Psoas muscle (tissue), 8 donors: ENCODE data around the gene LRRC23. TPM values are rescaled to one million over a fixed set of nuclear protein-coding genes. Genes with fewer than 3 reads are reported as not detected.

Source experiments
- ATAC-seq, 4 donors: fragments of 200-7000 bp; cut with Tn5 transposase; one replicate each; pipeline ENCODE4 v1.9.1; 2020; ENCODE audit warnings: moderate library complexity in 3 of 4, mild to moderate bottlenecking in 2 of 4
- DNase-seq, 2 donors: peaks; one replicate each; pipeline ENCODE4 v3.0.0-alpha.2; 2020
- H3K27ac ChIP-seq: fragments of 200-600 bp; one replicate; pipeline ENCODE4 v1.8.0; 2022
- H3K27me3 ChIP-seq, 3 donors: fragments of 200-600 bp in 1 of 3; one replicate each; pipeline versions ENCODE4 v1.6.1 to v1.8.0; 2013 to 2022; ENCODE audit warnings: low read length in 2 of 3, mild to moderate bottlenecking in 2 of 3, moderate library complexity in 1 of 3; ENCODE audit not compliant: insufficient read depth in 3 of 3
- H3K36me3 ChIP-seq, 2 donors: fragments of 200-600 bp in 1 of 2; one replicate each; pipeline versions ENCODE4 v1.6.1 to v1.8.0; 2013 to 2022; ENCODE audit warnings: low read depth in 1 of 2, mild to moderate bottlenecking in 1 of 2, moderate library complexity in 1 of 2; ENCODE audit not compliant: insufficient read depth in 1 of 2
- H3K4me1 ChIP-seq: fragments of 200-600 bp; one replicate; pipeline ENCODE4 v1.8.0; 2022
- H3K4me3 ChIP-seq: fragments of 200-600 bp; one replicate; pipeline ENCODE4 v1.8.0; 2022; ENCODE audit warnings: mild to moderate bottlenecking
- H3K9me3 ChIP-seq: fragments of 200-600 bp; one replicate; pipeline ENCODE4 v1.8.0; 2022
- WGBS, 3 donors: extraction: QIAGEN DNeasy Blood & Tissue Kit; methylation state at CpG; one replicate each; pipeline versions ENCODE4 v1.1.6 to v1.1.7; 2013; 5-methylcytosine and 5-hydroxymethylcytosine counted together
- intact Hi-C, 2 donors: fragments of 100-400 bp; cut with DNase I; formaldehyde crosslinking; loops; one replicate each; pipeline versions ENCODE4 v1.11.0 to v1.14.2; 2022
- polyA plus RNA-seq, 3 donors: library from polyadenylated mRNA; stranded (reverse); fragments of 200-250 nt; gene quantifications; one replicate each; pipeline ENCODE4 v1.2.3, GENCODE V29; 2013
- total RNA-seq, 4 donors: library from RNA; stranded (reverse); fragmentation: NEBNext Ultra II Directional in 2 of 4; extraction: Animal tissue kit (Norgen Biotek cat#: 25700) in 2 of 4; gene quantifications; one replicate each; pipeline versions ENCODE4 v1.2.1 to v1.2.4, GENCODE V29; 2021 to 2023
- TF ChIP-seq, protein P1 (sequence below): fragments of 200-600 bp; IDR thresholded peaks from one replicate; pipeline ENCODE4 v1.8.0; 2022; ENCODE audit warnings: antibody characterized with exemption
- donor health status: healthy with polysubstance abuse.
- donor health status: DM: no; HTN: no; CAD: no; lungs with moderate emphysema.
- donor health status: Bipolar disorder and iron deficiency.
- donor health status: healthy.
- donor health status: DM: yes; HTN: yes; CAD: no.
- donor health status: DM: no; HTN: no; CAD: no.
- donor health status: DM: no; HTN: no; CAD: no.
- donor health status: DM: yes; HTN: yes; CAD: no.

Gene LRRC23
- total and polyA plus RNA-seq, 7 donors, result 9.5 to 29.0 (median 13.1) TPM

DNA sequence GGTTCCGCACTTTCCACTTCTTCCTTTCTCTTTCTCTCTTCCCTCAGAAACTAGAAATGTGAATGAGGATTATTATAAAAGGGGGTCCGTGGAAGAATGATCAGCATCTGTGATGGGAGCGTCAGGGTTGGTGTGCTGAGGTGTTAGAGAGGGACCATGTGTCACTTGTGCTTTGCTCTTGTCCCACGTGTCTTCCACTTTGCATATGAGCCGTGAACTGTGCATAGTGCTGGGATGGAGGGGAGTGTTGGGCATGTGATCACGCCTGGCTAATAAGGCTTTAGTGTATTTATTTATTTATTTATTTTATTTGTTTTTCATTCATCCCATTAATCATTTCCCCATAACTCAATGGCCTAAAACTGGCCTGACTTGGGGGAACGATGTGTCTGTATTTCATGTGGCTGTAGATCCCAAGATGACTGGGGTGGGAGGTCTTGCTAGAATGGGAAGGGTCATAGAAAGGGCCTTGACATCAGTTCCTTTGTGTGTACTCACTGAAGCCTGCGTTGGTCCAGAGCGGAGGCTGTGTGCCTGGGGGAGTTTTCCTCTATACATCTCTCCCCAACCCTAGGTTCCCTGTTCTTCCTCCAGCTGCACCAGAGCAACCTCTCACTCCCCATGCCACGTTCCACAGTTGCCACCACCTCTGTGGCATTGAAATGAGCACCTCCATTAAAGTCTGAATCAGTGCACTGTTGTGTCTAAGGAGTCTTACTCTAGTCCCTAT lies 18.5 kb downstream of the LRRC23 start:
- ATAC-seq (no peak), DNase-seq (no peak)
- TF ChIP-seq, protein P1, sequence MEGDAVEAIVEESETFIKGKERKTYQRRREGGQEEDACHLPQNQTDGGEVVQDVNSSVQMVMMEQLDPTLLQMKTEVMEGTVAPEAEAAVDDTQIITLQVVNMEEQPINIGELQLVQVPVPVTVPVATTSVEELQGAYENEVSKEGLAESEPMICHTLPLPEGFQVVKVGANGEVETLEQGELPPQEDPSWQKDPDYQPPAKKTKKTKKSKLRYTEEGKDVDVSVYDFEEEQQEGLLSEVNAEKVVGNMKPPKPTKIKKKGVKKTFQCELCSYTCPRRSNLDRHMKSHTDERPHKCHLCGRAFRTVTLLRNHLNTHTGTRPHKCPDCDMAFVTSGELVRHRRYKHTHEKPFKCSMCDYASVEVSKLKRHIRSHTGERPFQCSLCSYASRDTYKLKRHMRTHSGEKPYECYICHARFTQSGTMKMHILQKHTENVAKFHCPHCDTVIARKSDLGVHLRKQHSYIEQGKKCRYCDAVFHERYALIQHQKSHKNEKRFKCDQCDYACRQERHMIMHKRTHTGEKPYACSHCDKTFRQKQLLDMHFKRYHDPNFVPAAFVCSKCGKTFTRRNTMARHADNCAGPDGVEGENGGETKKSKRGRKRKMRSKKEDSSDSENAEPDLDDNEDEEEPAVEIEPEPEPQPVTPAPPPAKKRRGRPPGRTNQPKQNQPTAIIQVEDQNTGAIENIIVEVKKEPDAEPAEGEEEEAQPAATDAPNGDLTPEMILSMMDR, result no peak
- H3K4me1 ChIP-seq, result peaks cover 28% of the 10 kb centered on the region
- no peaks in the 10 kb centered on the region for H3K27me3 ChIP-seq
- H3K9me3 ChIP-seq, result no peaks in the 10 kb centered on the region
- intact Hi-C loops, result loop anchor here in 1 of 2 donors (5.0 kb wide), 1 partner anchor 39 kb away; no protein-coding TSS in a partner anchor
- no peak overlapping the region for H3K4me3 ChIP-seq
- H3K36me3 ChIP-seq, result no peaks in the 10 kb centered on the region
- no peak overlapping the region for H3K27ac ChIP-seq
- 79 to 82% (median 81%) methylated on average over 10 of the region's 10 CpGs for WGBS, 3 donors

DNA sequence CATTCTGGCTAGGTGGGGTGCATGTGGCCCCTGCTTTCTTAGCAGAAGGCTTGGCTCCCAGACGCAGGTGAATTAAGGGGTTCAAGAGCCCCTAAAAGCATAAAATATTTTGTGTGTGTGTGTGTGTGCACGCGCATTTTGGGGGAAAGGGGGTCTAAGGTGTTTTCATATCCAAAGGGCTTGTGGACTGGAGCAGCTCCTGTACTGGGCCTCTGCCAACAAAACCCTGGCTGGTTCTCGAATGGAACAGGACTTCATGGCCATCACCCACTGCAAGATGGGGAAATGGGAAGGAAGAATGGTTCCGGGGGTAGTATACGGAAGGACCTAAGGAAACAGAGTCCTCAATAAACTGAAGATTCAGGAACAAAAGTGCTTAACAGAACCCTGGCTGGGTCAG lies 19.2 kb downstream of the LRRC23 start:
- 42 to 60% (median 43%) methylated on average over 6 of the region's 6 CpGs for WGBS, 3 donors
- intact Hi-C loops, result loop anchor here (1.0 to 5.0 kb wide), 2 partner anchors 38 to 40 kb away; no protein-coding TSS in a partner anchor
- TF ChIP-seq, protein P1, result no peak
- no peaks in the 10 kb centered on the region for H3K27me3 ChIP-seq
- DNase-seq, result no peak
- no peak overlapping the region for H3K27ac ChIP-seq
- no peak for ATAC-seq
- no peaks in the 10 kb centered on the region for H3K36me3 ChIP-seq
- no peaks in the 10 kb centered on the region for H3K9me3 ChIP-seq
- H3K4me1 ChIP-seq, result peaks cover 28% of the 10 kb centered on the region
- H3K4me3 ChIP-seq, result no peak overlapping the region

DNA sequence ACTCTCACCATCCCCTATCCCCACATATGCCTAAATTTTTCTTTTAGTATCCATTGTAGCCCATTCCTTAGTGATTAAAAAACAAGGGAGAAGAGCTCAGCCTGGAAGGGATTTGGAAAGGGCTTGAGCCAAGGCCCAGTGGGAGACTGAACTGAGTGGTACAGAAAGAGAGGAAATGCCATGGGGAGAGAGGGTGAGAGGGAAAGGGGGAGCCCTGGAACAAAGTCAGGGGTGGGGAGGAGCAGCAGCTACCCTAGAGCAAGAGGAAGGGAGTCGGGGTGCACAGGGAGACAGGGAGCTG lies 20.6 kb downstream of the LRRC23 start:
- peaks cover 41% of the 10 kb centered on the region for H3K4me1 ChIP-seq
- intact Hi-C loops, result no loop called here
- no peaks in the 10 kb centered on the region for H3K36me3 ChIP-seq
- DNase-seq (no peak), ATAC-seq (peak in 1 of 4 donors; percentile 1)
- H3K9me3 ChIP-seq, result no peaks in the 10 kb centered on the region
- peak overlapping the region; percentile 85 for H3K4me3 ChIP-seq
- 8 to 50% (median 19%) methylated on average over 1 of the region's 1 CpG for WGBS, 3 donors
- TF ChIP-seq, protein P1, result no peak
- H3K27me3 ChIP-seq, result no peaks in the 10 kb centered on the region
- peak overlapping the region; percentile 84 for H3K27ac ChIP-seq

DNA sequence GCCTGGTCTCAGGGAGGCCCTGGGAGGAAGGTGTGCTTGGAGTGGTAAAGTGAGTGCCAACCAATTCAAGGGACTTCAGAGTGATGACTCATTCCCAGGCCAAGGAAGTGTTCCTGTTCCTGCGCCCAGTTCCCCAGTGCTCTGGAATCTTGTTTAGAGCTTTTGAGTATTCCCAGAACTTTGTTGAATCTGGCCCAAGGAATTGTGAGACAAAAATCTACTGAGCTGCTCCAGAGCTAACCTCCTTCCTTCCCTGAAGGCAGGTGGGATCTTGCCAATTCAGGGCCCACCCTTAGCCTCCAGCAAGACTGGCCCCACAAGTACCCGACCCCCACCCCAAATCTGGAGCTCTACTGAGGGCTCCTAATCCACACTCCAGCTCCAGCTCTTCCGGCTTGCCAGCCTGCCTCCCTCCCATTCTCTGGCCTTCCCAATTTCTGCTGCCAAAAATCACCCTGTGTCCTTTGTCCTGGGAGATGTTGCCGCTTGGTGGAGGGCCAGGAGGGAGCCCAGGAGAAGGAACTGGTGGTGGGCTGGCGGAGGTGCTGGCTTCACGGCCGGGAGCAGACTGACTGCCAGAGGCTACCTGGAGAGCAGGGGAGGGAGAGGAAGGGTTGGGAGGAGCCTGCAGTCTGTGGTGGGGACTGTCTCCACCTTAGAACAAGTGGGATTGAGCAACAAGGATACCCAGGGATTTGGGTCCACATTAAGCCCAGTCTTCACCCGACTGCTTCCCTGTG lies 21.1 kb downstream of the LRRC23 start:
- H3K4me3 ChIP-seq, result peak overlapping the region; percentile 85
- intact Hi-C loops, result no loop called here
- H3K4me1 ChIP-seq, result peaks cover 41% of the 10 kb centered on the region
- H3K27me3 ChIP-seq, result no peaks in the 10 kb centered on the region
- TF ChIP-seq, protein P1, result no peak
- ATAC-seq, result peak; percentile 50 to 68 (median 62)
- no peaks in the 10 kb centered on the region for H3K36me3 ChIP-seq
- 23 to 29% (median 23%) methylated on average over 8 of the region's 8 CpGs for WGBS, 3 donors
- H3K9me3 ChIP-seq, result no peaks in the 10 kb centered on the region
- H3K27ac ChIP-seq, result peak overlapping the region; percentile 84
- DNase-seq, result peak; percentile 68 to 81
